ENCODE measurements around the gene SPINK8. TPM values are rescaled to one million over a fixed set of nuclear protein-coding genes. Genes with fewer than 3 reads are reported as not detected.

SPINK8 gene
- polyA plus RNA-seq, 3 donors: not detected

DNA sequence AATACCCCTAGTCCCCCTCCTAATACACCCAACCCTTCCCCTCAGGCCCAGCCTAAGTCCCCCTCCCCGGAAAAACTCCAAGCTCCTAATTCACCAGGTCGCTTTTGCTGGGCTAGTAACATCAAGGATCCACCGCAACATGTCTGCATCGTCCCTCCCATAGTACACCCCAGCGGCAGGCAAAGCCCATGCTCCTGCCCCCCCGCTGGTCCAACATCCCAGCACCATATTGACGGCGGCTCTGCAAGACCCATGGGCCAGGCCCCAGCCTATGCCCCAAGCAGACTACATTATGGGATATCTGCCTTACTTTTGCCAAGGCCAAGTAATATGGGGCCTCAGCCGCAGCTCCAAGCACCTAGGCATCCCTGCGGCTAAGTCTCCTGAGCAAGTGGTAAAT, 59.0 kb downstream of the SPINK8 start:
- H3K4me1 Mint-ChIP-seq: peaks cover 11% of the 10 kb centered on the region
- Histone ChIP-seq H2AFZ (ENCODE audit: insufficient read depth, low read depth, low read length, poor library complexity, severe bottlenecking) (no peak overlapping the region), H3K27me3 (ENCODE audit: control insufficient read depth in 2 of 2, insufficient read depth in 2 of 2, low read length in 2 of 2) (no peaks in the 10 kb centered on the region), H3K4me3 (replicated peaks in 1 of 3; ENCODE audit: low read depth in 2 of 3, low read length in 3 of 3) (no peak overlapping the region), H4K20me1 (ENCODE audit: insufficient read depth, low read length) (no peaks in the 10 kb centered on the region), H3K36me3 (replicated peaks in 1 of 2; ENCODE audit: control insufficient read depth in 1 of 2, insufficient read depth in 2 of 2, low read length in 2 of 2) (peaks cover 7 to 11% of the 10 kb centered on the region in 2 donors), H3K9ac (ENCODE audit: insufficient read depth, low read length, poor library complexity, severe bottlenecking) (no peak overlapping the region), H3K4me1 (ENCODE audit: control insufficient read depth in 1 of 2, insufficient read depth in 2 of 2, low read length in 2 of 2) (no peaks in the 10 kb centered on the region), H3K27ac (ENCODE audit: low read depth in 1 of 2, low read length in 2 of 2) (no peak overlapping the region), H3K9me3 (replicated peaks in 1 of 2; ENCODE audit: control insufficient read depth in 1 of 2, insufficient read depth in 1 of 2, low read length in 2 of 2) (peaks cover 0 to 13% of the 10 kb centered on the region in 2 donors), H3K4me2 (replicated peaks; ENCODE audit: extremely low read depth, low read length, poor library complexity, severe bottlenecking) (no peak overlapping the region), H3K79me2 (ENCODE audit: insufficient read depth, low read length) (no peaks in the 10 kb centered on the region)
- 98% methylated on average over 9 of the region's 10 CpGs for WGBS (ENCODE audit: insufficient coverage)
- H3K27ac Mint-ChIP-seq: no peak overlapping the region
- intact Hi-C loops (cut with micrococcal nuclease): loop anchor here (10.0 kb wide), 2 partner anchors 270 to 410 kb away; partner anchors contain the start of gene NCKIPSD (in 2 of the 2)
- DNase-seq: no peak
- peaks cover under 1 to 6% (median 3%) of the 10 kb centered on the region in 3 donors for H3K27me3 Mint-ChIP-seq (ENCODE audit: low read depth in 3 of 3)
- peaks cover 7 to 17% (median 8%) of the 10 kb centered on the region in 7 donors for H3K9me3 Mint-ChIP-seq
- TF ChIP-seq, protein P1, sequence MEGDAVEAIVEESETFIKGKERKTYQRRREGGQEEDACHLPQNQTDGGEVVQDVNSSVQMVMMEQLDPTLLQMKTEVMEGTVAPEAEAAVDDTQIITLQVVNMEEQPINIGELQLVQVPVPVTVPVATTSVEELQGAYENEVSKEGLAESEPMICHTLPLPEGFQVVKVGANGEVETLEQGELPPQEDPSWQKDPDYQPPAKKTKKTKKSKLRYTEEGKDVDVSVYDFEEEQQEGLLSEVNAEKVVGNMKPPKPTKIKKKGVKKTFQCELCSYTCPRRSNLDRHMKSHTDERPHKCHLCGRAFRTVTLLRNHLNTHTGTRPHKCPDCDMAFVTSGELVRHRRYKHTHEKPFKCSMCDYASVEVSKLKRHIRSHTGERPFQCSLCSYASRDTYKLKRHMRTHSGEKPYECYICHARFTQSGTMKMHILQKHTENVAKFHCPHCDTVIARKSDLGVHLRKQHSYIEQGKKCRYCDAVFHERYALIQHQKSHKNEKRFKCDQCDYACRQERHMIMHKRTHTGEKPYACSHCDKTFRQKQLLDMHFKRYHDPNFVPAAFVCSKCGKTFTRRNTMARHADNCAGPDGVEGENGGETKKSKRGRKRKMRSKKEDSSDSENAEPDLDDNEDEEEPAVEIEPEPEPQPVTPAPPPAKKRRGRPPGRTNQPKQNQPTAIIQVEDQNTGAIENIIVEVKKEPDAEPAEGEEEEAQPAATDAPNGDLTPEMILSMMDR (IDR thresholded peaks at IDR 0.05): no peak
- no peak overlapping the region for H3K4me3 Mint-ChIP-seq
- H3K36me3 Mint-ChIP-seq: peaks cover 12 to 15% of the 10 kb centered on the region in 2 donors

DNA sequence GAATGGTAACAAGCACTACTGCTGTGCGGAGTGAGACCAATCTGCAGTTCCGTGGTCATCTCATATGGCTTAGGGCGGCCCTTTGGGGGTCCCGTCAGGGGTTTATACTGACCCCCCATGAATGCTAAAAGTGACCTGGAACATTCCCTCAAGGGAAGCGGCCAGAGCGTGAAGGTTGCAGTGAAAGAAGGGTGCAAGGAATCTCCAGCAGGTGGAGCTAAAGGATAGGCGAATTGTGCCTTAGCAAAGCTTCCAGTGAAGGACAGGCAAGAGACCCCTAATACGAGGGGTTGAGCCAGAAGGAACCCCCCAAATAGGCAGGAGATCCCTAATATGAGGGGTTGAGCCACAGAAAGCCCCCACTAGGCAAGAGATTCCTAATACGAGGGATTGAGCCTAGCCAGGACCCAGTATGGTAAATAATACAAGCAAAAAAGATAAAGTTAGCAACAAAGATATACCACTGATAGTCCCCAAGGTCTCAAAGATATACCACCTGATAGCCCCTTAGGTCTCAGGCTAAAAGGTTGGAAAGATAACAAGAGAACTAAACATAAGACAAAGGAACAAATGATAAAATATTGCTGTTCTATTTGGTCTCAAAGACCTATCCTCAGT, 59.8 kb downstream of the SPINK8 start:
- H3K27me3 ChIP-seq (ENCODE audit: control insufficient read depth in 2 of 2, insufficient read depth in 2 of 2, low read length in 2 of 2): no peaks in the 10 kb centered on the region
- no peak overlapping the region for H3K9ac ChIP-seq (ENCODE audit: insufficient read depth, low read length, poor library complexity, severe bottlenecking)
- Mint-ChIP-seq H3K36me3 (peaks cover 20 to 22% of the 10 kb centered on the region in 2 donors), H3K4me3 (no peak overlapping the region), H3K4me1 (peaks cover 11% of the 10 kb centered on the region), H3K27me3 (ENCODE audit: low read depth in 3 of 3) (peaks cover 0 to 4% (median 1%) of the 10 kb centered on the region in 3 donors), H3K9me3 (peaks cover 7 to 15% (median 7%) of the 10 kb centered on the region in 7 donors), H3K27ac (no peak overlapping the region)
- no peaks in the 10 kb centered on the region for H3K4me1 ChIP-seq (ENCODE audit: control insufficient read depth in 1 of 2, insufficient read depth in 2 of 2, low read length in 2 of 2)
- no peak overlapping the region for H2AFZ ChIP-seq (ENCODE audit: insufficient read depth, low read depth, low read length, poor library complexity, severe bottlenecking)
- no peaks in the 10 kb centered on the region for H3K79me2 ChIP-seq (ENCODE audit: insufficient read depth, low read length)
- intact Hi-C loops (cut with micrococcal nuclease): loop anchor here (1.0 to 10.0 kb wide), 4 partner anchors 163 to 411 kb away; partner anchors contain the start of gene NCKIPSD (in 2 of the 2)
- DNase-seq: peak; percentile 45 to 67 (median 62)
- H3K9me3 ChIP-seq (replicated peaks in 1 of 2; ENCODE audit: control insufficient read depth in 1 of 2, insufficient read depth in 1 of 2, low read length in 2 of 2): peaks cover 0 to 9% of the 10 kb centered on the region in 2 donors
- TF ChIP-seq, protein P1 (IDR thresholded peaks at IDR 0.05): peak; percentile 82
- H3K36me3 ChIP-seq (replicated peaks in 1 of 2; ENCODE audit: control insufficient read depth in 1 of 2, insufficient read depth in 2 of 2, low read length in 2 of 2): peaks cover 15 to 19% of the 10 kb centered on the region in 2 donors
- no peak overlapping the region for H3K4me2 ChIP-seq (replicated peaks; ENCODE audit: extremely low read depth, low read length, poor library complexity, severe bottlenecking)
- H3K4me3 ChIP-seq (replicated peaks in 1 of 3; ENCODE audit: low read depth in 2 of 3, low read length in 3 of 3): no peak overlapping the region
- 18% methylated on average over 6 of the region's 9 CpGs for WGBS (ENCODE audit: insufficient coverage)
- no peak overlapping the region for H3K27ac ChIP-seq (ENCODE audit: low read depth in 1 of 2, low read length in 2 of 2)
- H4K20me1 ChIP-seq (ENCODE audit: insufficient read depth, low read length): no peaks in the 10 kb centered on the region
